H1 (cell line): ENCODE measurements around the gene MACROD2. TPM values are rescaled to one million over a fixed set of nuclear protein-coding genes. Genes with fewer than 3 reads are reported as not detected.

Source experiments
- BRCA1 ChIP-seq: IDR thresholded peaks from 2 replicates; pipeline ENCODE4 v1.6.1; 2012; ENCODE audit warnings: low read depth, low read length, improper control_type of control experiment
- CBX5 ChIP-seq: fragments of 300-800, 300-1000 bp; sonication (generic); IDR thresholded peaks from 2 replicates; pipeline ENCODE4 v1.7.1; 2016; ENCODE audit warnings: antibody characterized with exemption, low read length, low read depth
- CHD1 ChIP-seq: IDR thresholded peaks from 2 replicates; pipeline ENCODE4 v1.6.1; 2012; ENCODE audit warnings: low read depth, low read length, improper control_type of control experiment
- EZH2 ChIP-seq: fragments of 200-600 bp; sonication (generic); IDR thresholded peaks from 2 replicates; pipeline ENCODE4 v1.7.1; 2012; ENCODE audit warnings: low read depth, mild to moderate bottlenecking, moderate library complexity, low read length, inconsistent platforms; ENCODE audit not compliant: severe bottlenecking
- POU5F1 ChIP-seq: IDR thresholded peaks from 2 replicates; pipeline ENCODE4 v1.6.1; 2011; ENCODE audit warnings: low read depth, mild to moderate bottlenecking, low read length, moderate library complexity
- polyA plus RNA-seq, 7 experiments: library from polyadenylated mRNA; depleted of rRNA in 3 of 7; stranded (reverse) in 5 of 7; unstranded in 2 of 7; fragments of >200 nt in 5 of 7; fragments of 200-250 nt in 2 of 7; gene quantifications; 1 replicate in 5 of 7; 2 replicates in 1 of 7; 4 replicates in 1 of 7; pipeline versions ENCODE4 v1.2.1 to v1.2.3, GENCODE V29; 2011 to 2013; ENCODE audit warnings: missing spikeins in 2 of 7, mixed read lengths in 2 of 7
- total RNA-seq: library from RNA; stranded (reverse); fragmentation: NEBNext Ultra II Directional; extraction: Animal tissue kit (Norgen Biotek cat#: 25700); gene quantifications from 2 replicates; pipeline ENCODE4 v1.2.1, GENCODE V29; 2021

The MACROD2 gene
- total and polyA plus RNA-seq, 2 of the 8 experiments (the other 6 are each of a cell fraction or from before 2014, with no cell fraction given), result 0.70 to 3.9 TPM

DNA sequence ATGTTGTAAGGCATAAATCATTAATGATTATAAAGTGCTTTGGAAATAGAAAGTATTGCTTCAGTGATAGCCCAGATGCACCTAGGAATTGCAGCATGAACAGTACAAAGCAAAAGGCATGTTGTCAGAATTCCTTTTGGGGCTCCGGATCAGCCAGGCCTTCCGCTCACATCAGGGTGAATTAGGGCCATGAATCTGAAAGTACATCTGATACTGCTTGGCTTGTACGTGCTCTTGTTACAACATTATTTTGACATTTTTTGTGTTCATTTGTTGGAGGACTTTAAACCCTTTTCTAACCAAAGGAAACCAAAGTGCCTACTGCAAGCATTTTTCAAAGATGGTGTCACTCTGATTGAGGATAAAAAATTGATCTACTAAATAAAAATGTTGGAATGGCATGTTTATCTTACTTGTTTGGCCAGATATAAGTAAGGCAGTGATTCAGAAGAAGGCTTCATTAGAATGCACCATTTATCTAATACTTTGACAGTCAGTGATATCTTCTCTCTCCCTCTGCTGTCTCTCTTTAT, 1347.7 kb downstream of the MACROD2 start (continued):
- no peak for TF ChIP-seq BRCA1
- no peak for TF ChIP-seq CHD1
- TF ChIP-seq CBX5, result no peak
- TF ChIP-seq EZH2, result no peak
- TF ChIP-seq POU5F1, result no peak
